ENCODE measurements around the gene ZBTB7A. TPM values are rescaled to one million over a fixed set of nuclear protein-coding genes. Genes with fewer than 3 reads are reported as not detected.

ZBTB7A gene
- total RNA-seq, 1 donor from 2014 or later, result 33.3 TPM

DNA sequence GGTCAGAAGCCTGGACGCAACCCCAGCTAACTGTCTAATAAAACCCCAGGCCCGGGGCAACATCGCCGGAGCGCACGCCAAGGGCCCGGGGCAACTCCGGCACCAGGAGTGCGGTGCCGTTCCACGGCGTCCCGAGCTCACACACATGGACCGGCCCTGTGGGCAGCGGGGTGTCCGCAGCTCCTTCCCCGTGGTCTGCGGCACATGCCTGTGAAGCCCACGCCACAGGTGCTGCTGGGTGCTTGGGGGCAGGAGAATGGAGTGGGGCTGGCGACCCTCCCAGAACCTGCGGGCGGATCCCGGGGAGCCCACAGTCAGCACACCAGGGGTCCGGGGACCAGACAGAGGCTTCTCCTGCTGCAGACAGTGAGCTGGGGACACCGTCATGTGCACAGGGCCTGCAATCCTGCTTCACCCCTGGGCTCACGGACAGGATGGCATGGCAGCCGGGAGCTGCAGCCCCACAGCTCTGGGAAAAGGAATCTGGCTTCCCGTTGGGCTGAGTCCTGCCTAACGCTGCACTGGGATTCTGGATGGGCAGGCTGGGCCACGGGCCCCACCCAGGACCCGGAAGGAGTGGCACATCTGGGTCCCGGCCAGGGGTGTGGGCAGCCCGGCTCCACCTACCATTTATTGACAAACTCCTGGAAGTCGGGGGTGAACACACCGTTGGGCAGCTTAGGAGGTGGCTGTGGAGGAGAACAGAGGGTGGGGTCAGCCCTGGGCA is 28.2 kb upstream of the ZBTB7A start:
- no peak for ATAC-seq
- no peak for DNase-seq (ENCODE audit: low spot score)

- DNase-seq (ENCODE audit: low spot score) (no peak), ATAC-seq (no peak)
These were observed 27.6 kb upstream of the ZBTB7A start for GRCh38 chr19:4094291-4094690.

- DNase-seq (ENCODE audit: low spot score), result no peak
- no peak for ATAC-seq
These were observed 27.0 kb upstream of the ZBTB7A start for GRCh38 chr19:4093643-4094175.

DNA sequence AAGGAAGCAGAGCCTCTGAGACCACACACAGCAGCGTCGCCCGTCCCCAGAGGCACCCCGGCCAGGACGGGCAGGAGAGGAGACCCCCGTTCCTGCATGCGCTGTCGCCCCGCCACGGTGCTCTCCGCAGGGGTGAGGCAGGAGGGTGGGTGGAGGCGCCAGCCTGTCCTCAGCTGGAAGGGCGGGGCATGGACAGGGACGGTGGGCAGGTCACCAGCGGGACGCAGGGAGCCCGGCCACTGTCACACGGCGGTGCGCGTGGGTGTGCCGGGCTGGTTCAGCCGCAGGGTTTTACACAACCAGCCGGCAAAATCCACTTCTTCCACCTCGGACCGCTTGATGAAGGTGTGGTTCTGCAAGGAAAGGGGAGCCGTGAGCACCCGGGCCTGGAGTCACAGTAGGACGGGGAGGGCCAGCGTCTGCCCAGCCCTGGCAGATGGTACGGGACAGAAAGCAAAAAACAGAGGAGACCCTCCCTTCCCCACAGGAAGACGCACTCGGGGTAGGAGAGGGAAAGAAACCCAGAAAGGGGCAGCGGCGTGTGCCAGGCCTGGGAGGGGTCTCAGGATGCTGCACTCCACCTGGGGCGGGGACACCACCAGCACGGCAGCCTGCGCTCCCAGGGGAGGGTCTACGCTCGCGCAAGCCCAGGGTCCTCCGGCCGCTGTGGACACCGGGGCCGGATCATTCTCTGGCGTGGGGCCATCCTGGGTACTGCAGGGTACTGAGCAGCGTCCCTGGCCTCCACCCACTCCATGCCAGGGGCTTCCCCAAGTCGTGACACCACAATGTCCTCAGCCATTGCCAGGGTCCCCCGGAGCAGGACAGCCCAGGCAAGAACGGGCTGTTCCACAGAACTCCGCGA is 23.9 kb upstream of the ZBTB7A start:
- no peak for DNase-seq (ENCODE audit: low spot score)

DNA sequence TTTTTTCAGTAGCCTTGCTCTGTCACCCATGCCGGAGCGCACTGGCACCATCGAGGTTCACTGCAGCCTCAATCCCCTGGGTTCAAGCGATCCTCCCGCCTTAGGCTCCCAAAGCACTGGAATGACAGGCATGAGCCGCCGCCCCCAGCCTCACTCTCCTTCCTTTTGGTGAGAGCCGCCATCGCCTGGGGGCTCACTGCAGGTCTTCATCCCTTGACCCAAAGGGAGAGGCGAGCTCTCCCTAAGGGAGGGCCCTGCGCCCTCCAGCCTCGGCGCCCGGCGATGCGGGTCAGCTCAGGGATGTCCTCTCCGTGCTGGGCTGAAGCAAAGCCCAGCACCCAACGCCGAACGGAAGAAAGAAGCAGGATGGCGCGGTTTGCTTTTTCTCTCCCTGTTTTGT is 23.2 kb upstream of the ZBTB7A start:
- ATAC-seq (no peak), DNase-seq (ENCODE audit: low spot score) (no peak)

More for the DNA sequence above, 23.9 kb upstream of the ZBTB7A start:
- no peak for ATAC-seq

DNA sequence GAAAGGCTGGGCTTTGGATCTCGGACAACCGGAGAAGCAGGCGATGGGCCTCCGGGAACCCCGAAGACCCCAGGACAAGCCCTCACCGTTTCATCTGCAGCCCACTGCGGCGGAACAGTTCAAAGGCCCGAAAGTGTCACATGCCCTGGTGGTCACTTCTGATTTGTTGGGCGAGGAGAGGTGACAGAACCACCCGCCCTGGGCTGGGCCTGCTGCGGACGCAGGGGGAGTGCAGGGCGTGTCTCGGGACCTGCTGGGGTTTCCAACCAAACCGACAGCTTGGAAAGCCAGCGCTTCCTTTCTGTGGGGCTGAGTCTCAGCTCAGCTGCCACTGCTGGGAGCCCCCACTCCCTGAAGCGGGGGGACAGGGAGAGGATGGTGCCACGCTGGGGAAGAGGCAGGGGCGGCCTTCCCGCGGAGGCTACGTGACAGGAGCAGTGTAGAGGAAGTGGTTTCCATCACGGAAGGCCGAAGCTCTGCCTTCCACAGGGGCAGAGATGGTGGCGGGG is 22.8 kb upstream of the ZBTB7A start:
- no peak for DNase-seq (ENCODE audit: low spot score)
- ATAC-seq, result peak; percentile 14

- DNase-seq (ENCODE audit: low spot score) (no peak), ATAC-seq (no peak)
These were observed 22.3 kb upstream of the ZBTB7A start for GRCh38 chr19:4088975-4089374.

DNA sequence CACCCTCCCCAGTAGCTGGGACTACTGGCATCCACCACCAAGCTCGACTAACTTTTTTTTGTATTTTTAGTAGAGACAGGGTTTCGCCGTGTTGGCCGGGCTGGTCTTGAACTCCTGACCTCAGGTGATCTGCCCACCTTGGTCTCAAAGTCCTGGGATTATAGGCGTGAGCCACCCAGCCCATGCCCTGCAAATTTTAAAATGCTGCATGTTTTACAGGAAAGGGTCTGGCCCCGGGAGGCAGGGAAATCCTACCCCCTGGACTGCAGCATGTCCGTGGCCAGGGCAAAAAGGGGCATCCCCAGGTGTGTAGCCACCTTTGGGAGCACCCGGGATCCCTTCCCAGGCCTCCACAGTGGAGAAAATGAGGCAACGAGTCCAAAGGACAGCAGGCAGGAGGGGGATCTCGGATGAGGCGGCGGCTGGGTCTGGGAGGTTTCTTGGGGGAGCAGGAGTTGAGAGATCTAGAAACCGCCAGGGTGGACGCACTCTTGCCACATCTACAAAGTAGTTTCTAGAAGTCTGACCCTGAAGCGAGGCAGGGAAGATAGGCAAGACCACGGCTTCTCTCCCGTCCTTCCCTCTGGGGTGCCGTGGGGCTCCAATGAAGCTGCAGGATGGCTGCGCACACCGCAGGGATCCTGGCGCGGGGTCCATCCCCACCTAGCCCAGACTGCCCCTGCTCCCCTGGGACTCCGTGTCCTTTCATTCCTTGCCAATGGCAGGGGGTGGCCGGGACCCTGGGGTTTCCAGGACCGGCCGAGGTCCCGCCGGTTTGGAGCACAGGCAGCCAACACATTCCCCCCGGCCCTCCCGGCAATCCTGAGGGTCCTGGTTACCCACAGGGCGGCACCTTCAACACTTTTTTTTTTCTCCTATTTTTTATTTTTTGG is 21.3 kb upstream of the ZBTB7A start:
- DNase-seq (ENCODE audit: low spot score) (no peak), ATAC-seq (no peak)

- DNase-seq (ENCODE audit: low spot score), result no peak
- ATAC-seq, result peak; percentile 6
These were observed 19.7 kb upstream of the ZBTB7A start for GRCh38 chr19:4086411-4086867.

GRCh38 chr19:4084547-4084877 is 17.8 kb upstream of the ZBTB7A start:
- ATAC-seq (no peak), DNase-seq (ENCODE audit: low spot score) (no peak)

DNA sequence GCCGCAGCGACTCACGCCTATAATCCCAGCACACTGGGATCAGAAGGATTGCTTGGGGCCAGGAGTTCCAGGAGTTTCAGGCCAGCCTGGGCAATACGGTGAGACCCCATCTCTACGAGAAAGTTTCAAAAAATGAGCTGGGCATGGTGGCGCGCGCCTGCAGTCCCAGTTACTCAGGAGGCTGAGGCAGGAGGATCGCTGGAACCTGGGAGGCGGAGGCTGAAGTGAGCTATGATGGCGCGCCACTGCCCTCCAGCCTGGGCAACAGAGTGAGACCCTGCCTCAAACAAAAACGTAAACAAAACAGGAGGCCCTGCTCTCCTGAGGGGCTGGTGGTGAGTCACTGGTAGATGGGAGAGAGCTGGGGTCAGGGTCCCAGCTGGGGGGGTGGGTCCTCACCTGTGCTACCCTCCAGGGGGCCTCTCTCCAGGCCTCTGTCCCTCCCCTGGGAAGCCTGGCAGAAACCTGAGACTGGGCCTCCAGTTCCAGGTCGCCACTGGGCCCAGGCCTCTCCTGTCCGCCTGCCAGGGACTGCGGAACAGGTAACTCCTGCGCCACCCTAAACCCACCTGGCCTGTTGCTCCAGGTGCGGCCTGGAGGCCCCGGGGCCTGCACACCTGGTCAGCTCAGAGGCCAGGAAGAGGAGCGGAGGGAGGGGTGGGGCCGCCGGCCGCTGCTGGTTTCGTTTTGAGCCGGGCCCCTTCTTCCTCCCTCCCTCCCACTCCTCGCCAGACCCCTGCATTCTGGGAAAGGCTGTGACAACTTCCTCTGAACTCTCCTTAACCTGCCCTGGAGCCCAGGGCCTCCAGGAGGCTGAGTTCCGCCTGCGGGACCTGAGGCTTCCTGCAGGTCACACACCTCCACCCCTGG is 17.2 kb upstream of the ZBTB7A start:
- peak; percentile 27 for ATAC-seq
- DNase-seq (ENCODE audit: low spot score), result no peak

DNA sequence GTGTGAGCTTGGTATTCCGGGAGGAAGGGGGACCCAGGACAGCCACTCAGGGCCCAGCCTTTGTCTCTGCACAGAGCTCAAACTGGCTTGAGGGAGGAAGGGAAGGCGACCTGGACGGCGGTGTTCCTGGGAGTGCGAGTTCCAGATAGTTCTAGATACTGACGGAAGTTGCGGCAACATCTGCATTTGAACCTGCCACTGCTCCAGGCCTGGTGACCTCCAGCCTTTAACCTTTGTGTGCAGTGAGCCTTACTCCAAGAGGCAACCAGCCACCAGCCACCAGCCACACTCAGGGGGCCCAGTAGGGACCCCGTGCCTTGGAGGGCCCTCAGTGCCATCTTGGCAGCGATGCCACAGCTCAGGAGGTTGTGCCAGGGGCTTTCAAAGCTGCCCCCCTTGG is 15.5 kb upstream of the ZBTB7A start:
- DNase-seq (ENCODE audit: low spot score) (no peak), ATAC-seq (peak; percentile 30)

DNA sequence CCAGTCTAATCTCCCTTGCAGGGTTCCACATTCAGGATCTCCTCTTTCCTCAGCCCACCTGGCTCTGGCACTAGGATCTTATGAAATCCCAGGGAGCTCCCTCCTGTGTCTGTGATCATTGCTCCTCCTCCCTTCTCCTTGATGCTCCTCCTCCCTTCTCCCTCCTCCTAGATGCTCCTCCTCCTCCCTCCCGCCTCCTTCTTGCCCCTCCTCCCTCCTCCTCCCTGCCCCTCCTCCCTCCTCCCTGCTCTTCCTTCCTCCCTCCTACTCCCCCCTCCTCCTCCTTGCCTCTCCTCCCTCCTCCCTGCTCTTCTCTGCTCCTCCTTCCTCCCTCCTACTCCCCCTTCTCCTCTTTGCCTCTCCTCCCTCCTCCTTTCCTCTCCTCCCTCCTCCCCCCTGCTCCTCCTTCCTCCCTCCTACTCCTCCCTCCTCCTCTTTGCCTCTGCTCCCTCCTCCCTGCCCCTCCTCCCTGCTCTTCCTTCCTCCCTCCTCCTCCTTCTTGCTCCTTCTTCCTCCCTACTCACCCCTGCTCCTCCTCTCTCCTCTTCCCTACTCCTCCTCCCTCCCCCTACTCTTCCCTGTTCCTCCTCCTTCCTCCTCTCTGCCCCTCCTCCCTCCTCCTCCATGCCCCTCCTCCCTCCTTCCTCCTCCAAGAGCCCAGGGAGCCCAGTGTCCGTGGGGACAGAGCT is 14.9 kb upstream of the ZBTB7A start:
- ATAC-seq (no peak), DNase-seq (ENCODE audit: low spot score) (no peak)

GRCh38 chr19:4080473-4080872 is 13.8 kb upstream of the ZBTB7A start:
- DNase-seq (ENCODE audit: low spot score) (no peak), ATAC-seq (no peak)

DNA sequence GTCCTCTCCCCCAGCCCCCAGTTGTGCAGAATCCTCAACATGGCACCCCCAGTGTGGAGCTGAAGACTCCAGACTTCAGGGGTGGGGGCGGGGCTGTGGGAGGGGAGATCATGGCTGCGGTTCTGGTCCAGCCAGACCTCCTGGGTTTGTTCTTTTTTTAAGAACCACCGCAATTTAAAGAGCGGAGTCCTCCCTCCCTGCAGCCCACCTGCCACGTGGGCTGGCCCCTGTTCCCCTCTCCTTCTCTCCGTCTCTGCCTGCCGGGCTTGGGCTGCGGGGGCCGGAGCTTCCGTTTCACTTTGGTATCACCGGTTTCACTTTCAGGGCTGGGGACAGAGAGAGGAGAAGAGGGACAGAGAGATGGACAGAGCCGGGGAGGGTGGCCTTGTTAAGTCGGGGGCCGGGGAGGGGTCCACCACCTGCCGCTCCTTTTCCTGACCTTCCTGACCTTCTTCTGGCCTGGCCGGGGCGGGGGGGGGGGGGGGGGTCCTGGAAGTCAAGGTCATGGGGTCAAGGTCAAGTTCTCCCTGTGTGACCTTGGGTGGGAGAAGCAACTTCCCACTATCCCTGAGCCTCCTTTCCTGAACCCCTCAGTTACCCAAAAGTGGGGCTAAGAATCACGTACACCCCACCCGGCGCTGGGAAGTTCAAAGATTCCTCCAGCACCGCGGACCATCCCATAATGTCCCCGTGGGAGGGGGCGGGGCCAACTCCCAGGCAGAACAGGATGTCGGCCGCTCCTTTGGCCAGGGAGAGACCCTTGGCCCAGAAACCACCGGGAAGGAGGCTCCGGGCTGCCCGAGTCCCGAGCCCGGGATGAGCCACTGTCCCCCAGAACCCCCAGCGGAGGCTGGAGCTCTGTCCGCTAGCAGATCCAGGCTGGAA is 11.3 kb upstream of the ZBTB7A start:
- ATAC-seq (peak; percentile 71), DNase-seq (ENCODE audit: low spot score) (peak; percentile 62)

DNA sequence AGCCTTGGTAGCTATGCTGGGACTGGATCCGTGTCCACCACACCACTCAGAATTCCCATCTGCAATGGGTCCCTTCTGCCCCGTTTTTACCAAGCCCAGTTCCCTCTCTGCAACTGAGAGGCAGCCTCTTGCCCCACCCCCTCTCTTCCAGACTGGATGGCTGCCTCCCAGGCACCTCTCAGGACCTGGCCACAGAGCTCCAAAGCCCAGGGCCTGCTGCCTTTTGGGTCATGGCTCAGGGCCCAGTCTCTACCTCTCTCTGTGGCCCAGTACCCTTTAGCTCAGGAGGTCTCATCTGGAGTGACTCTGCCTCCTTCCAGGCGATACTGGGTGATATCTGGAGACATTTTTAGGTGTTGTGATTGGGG is 10.3 kb upstream of the ZBTB7A start:
- DNase-seq (ENCODE audit: low spot score), result peak; percentile 66
- peak; percentile 82 for ATAC-seq

- DNase-seq (ENCODE audit: low spot score) (no peak), ATAC-seq (no peak)
These were observed 8.7 kb upstream of the ZBTB7A start for GRCh38 chr19:4075373-4075772.

- DNase-seq (ENCODE audit: low spot score) (no peak), ATAC-seq (no peak)
These were observed 4.9 kb upstream of the ZBTB7A start for GRCh38 chr19:4071610-4072009.

All from left lobe of liver (tissue), 2 donors.